ENCODE measurements around the gene FAM136A. TPM values are rescaled to one million over a fixed set of nuclear protein-coding genes. Genes with fewer than 3 reads are reported as not detected.

The FAM136A gene
- polyA plus RNA-seq, 1 experiment = 34.1 TPM

- peaks cover 13% of the 10 kb centered on the region for H3K27me3 ChIP-seq (ENCODE audit: control insufficient read depth, insufficient read depth, low read length)
- no peaks in the 10 kb centered on the region for H3K9me3 ChIP-seq (ENCODE audit: control insufficient read depth, insufficient read depth, low read length)
- ChIA-PET POLR2A (no interaction called here), CTCF (interaction anchor here (1.0 kb wide), 1 partner anchor 10 kb away, joined by 5 read pairs; no protein-coding TSS in a partner anchor)
- no peak overlapping the region for H3K27ac ChIP-seq (ENCODE audit: low read depth, low read length)
- TF ChIP-seq, protein P1, sequence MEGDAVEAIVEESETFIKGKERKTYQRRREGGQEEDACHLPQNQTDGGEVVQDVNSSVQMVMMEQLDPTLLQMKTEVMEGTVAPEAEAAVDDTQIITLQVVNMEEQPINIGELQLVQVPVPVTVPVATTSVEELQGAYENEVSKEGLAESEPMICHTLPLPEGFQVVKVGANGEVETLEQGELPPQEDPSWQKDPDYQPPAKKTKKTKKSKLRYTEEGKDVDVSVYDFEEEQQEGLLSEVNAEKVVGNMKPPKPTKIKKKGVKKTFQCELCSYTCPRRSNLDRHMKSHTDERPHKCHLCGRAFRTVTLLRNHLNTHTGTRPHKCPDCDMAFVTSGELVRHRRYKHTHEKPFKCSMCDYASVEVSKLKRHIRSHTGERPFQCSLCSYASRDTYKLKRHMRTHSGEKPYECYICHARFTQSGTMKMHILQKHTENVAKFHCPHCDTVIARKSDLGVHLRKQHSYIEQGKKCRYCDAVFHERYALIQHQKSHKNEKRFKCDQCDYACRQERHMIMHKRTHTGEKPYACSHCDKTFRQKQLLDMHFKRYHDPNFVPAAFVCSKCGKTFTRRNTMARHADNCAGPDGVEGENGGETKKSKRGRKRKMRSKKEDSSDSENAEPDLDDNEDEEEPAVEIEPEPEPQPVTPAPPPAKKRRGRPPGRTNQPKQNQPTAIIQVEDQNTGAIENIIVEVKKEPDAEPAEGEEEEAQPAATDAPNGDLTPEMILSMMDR (IDR thresholded peaks at IDR 0.05; ENCODE audit: low read depth, low read length) = no peak
- H3K4me3 ChIP-seq (ENCODE audit: low read depth, low read length) = no peak overlapping the region
- no peak for DNase-seq (ENCODE audit: low read depth, low spot score)
Observed at GRCh38 chr2:70330476-70330875, 28.6 kb upstream of the FAM136A start.

GRCh38 chr2:70328921-70329561 is 27.2 kb upstream of the FAM136A start:
- no peak for DNase-seq (ENCODE audit: low read depth, low spot score)
- TF ChIP-seq, protein P1 (IDR thresholded peaks at IDR 0.05; ENCODE audit: low read depth, low read length) = no peak
- CTCF ChIA-PET = interaction anchor here (0.9 kb wide), 1 partner anchor 12 kb away, joined by 6 read pairs; no protein-coding TSS in a partner anchor

GRCh38 chr2:70325875-70326274 is 24.0 kb upstream of the FAM136A start:
- no peak for DNase-seq (ENCODE audit: low read depth, low spot score)
- POLR2A ChIA-PET = no interaction called here
- Histone ChIP-seq H3K27ac (ENCODE audit: low read depth, low read length) (no peak overlapping the region), H3K27me3 (ENCODE audit: control insufficient read depth, insufficient read depth, low read length) (peaks cover 13% of the 10 kb centered on the region), H3K9me3 (ENCODE audit: control insufficient read depth, insufficient read depth, low read length) (no peaks in the 10 kb centered on the region), H3K4me3 (ENCODE audit: low read depth, low read length) (no peak overlapping the region)
- TF ChIP-seq, protein P1 (IDR thresholded peaks at IDR 0.05; ENCODE audit: low read depth, low read length) = no peak
- CTCF ChIA-PET = interaction anchor here (1.0 kb wide), 1 partner anchor 15 kb away, joined by 3 read pairs; no protein-coding TSS in a partner anchor

More at GRCh38 chr2:70328921-70329561, 27.2 kb upstream of the FAM136A start:
- Histone ChIP-seq H3K4me3 (ENCODE audit: low read depth, low read length) (no peak overlapping the region), H3K9me3 (ENCODE audit: control insufficient read depth, insufficient read depth, low read length) (no peaks in the 10 kb centered on the region), H3K27me3 (ENCODE audit: control insufficient read depth, insufficient read depth, low read length) (peaks cover 13% of the 10 kb centered on the region), H3K27ac (ENCODE audit: low read depth, low read length) (no peak overlapping the region)
- POLR2A ChIA-PET = no interaction called here

- TF ChIP-seq, protein P1 (IDR thresholded peaks at IDR 0.05; ENCODE audit: low read depth, low read length) = no peak
- POLR2A ChIA-PET = no interaction called here
- no peaks in the 10 kb centered on the region for H3K9me3 ChIP-seq (ENCODE audit: control insufficient read depth, insufficient read depth, low read length)
- CTCF ChIA-PET = interaction anchor here (0.7 to 1.1 kb wide), 2 partner anchors 21 to 652 kb away, joined by 3 to 4 read pairs; no protein-coding TSS in a partner anchor
- H3K4me3 ChIP-seq (ENCODE audit: low read depth, low read length) = no peak overlapping the region
- H3K27ac ChIP-seq (ENCODE audit: low read depth, low read length) = no peak overlapping the region
- DNase-seq (ENCODE audit: low read depth, low spot score) = no peak
- H3K27me3 ChIP-seq (ENCODE audit: control insufficient read depth, insufficient read depth, low read length) = peaks cover 8% of the 10 kb centered on the region
Observed at GRCh38 chr2:70322518-70322917, 20.7 kb upstream of the FAM136A start.

DNA sequence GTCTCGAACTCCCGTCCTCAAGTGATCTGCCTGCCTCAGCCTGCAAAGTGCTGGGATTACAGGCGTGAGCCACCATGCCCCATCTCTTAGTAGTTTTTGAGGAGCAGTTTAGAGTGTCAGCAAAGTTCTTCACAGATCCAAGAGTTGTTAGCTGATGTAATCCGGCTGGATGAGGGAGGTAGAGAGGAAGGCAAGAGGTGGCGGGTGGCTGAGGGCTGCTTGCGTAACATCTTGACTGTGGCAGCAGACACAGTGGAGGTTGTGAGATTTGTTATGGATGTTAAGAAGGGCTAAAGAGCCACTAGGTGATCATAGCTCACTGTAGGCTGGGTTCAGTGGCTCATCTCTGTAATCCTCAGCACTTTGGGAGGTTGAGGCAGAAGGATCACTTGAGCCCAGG is 19.5 kb upstream of the FAM136A start:
- Histone ChIP-seq H3K27ac (ENCODE audit: low read depth, low read length) (no peak overlapping the region), H3K4me3 (ENCODE audit: low read depth, low read length) (no peak overlapping the region), H3K9me3 (ENCODE audit: control insufficient read depth, insufficient read depth, low read length) (no peaks in the 10 kb centered on the region), H3K27me3 (ENCODE audit: control insufficient read depth, insufficient read depth, low read length) (peaks cover 10% of the 10 kb centered on the region)
- ChIA-PET CTCF (no interaction called here), POLR2A (no interaction called here)
- DNase-seq (ENCODE audit: low read depth, low spot score) = no peak
- TF ChIP-seq, protein P1 (IDR thresholded peaks at IDR 0.05; ENCODE audit: low read depth, low read length) = no peak
